Body of pancreas (tissue), 4 donors: ENCODE data around the gene DPP9.
A peak's percentile ranks its signal among the peaks of the same experiment; 100 is the strongest.

Experiments used
- POLR2A ChIP-seq, 3 donors: fragments of 450-650 bp; IDR thresholded peaks; one replicate each; pipeline ENCODE4 v1.6.1; 2016; ENCODE audit warnings: antibody characterized with exemption in 3 of 3, mild to moderate bottlenecking in 2 of 3
- TF ChIP-seq, protein P1 (sequence below), 7 experiments: fragments of 450-650 bp in 4 of 7; fragments of 200-600 bp in 3 of 7; sonication (generic) in 3 of 7; IDR thresholded peaks; one replicate each; pipeline ENCODE4 v1.5.1; 2016 to 2019; ENCODE audit warnings: antibody characterized with exemption in 7 of 7

DNA sequence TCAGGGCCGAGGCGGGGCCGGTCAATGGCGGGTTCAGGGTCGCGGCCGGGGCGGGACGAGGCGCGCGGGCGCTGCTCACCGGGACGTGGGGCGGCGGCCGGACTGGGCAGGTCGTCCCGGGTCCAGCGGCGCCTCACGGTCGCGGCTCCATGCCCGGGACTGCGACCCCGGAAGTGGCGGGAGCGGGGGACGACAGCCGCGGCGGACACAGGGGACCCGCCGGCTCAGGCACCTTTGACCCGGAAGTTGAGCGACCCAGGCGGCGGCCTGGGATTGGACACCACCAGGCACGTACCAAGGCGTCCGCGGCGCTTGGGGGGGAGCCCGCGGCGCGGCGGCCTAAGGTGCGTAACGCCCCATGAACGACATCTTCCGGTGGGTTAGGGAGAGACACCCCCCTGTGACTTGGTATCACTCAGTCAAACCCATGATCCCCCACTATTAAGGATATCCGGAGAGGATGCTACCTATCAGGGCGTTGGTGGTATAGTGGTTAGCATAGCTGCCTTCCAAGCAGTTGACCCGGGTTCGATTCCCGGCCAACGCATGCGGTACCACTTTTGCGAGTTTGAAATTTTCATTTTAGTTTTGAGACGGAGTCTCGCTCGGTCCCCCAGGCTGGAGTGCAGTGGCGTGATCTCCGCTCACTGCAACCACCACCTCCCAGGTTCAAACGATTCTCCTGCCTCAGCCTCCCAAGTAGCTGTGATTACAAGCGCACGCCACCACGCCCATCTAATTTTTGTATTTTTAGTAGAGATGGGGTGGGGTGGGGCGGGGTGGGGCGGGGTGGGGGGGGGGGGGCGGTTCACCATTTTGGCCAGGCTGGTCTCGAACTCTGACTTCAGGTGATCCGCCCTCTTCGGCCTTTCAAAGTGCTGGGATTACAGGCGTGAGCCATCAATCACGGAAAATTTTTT lies at the start of gene DPP9:
- TF ChIP-seq, protein P1, sequence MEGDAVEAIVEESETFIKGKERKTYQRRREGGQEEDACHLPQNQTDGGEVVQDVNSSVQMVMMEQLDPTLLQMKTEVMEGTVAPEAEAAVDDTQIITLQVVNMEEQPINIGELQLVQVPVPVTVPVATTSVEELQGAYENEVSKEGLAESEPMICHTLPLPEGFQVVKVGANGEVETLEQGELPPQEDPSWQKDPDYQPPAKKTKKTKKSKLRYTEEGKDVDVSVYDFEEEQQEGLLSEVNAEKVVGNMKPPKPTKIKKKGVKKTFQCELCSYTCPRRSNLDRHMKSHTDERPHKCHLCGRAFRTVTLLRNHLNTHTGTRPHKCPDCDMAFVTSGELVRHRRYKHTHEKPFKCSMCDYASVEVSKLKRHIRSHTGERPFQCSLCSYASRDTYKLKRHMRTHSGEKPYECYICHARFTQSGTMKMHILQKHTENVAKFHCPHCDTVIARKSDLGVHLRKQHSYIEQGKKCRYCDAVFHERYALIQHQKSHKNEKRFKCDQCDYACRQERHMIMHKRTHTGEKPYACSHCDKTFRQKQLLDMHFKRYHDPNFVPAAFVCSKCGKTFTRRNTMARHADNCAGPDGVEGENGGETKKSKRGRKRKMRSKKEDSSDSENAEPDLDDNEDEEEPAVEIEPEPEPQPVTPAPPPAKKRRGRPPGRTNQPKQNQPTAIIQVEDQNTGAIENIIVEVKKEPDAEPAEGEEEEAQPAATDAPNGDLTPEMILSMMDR (IDR thresholded peaks at IDR 0.05), result peak in 5 of 7 experiments; percentile 12 to 54 (median 43)
- peak in 2 of 3 donors; percentile 47 to 64 for TF ChIP-seq POLR2A (IDR thresholded peaks at IDR 0.05)
